Activated T-helper 2 cell treated with anti-CD3 and anti-CD28 coated beads, Interferon-gamma antibody, Interleukin-2, Interleukin-4, amounts not matched to agents 10 μg/mL and 5 μg/mL and 100 μg/mL, durations not matched to agents 14 hours and 24 hours and 36 hours (primary cell): ENCODE measurements around the gene CDKN1C. TPM values are rescaled to one million over a fixed set of nuclear protein-coding genes. Genes with fewer than 3 reads are reported as not detected.

Experiments used
- DNase-seq: peaks from one replicate; pipeline ENCODE4 v3.0.0; 2021; ENCODE audit warnings: low spot score
- H3K27ac Mint-ChIP-seq: one replicate; pipeline ENCODE4 v1.8.0; 2021; ENCODE audit warnings: mixed read lengths
- H3K27me3 Mint-ChIP-seq: one replicate; pipeline ENCODE4 v1.8.0; 2021; ENCODE audit warnings: low read depth, mixed read lengths
- H3K36me3 Mint-ChIP-seq: one replicate; pipeline ENCODE4 v1.8.0; 2021; ENCODE audit warnings: low read depth, mixed read lengths
- H3K4me1 Mint-ChIP-seq: one replicate; pipeline ENCODE4 v1.8.0; 2021; ENCODE audit warnings: low read depth, mixed read lengths
- H3K4me3 Mint-ChIP-seq: one replicate; pipeline ENCODE4 v1.8.0; 2021; ENCODE audit warnings: low read depth, mild to moderate bottlenecking, moderate library complexity, mixed read lengths
- H3K9me3 Mint-ChIP-seq: one replicate; pipeline ENCODE4 v1.8.0; 2021; ENCODE audit warnings: mixed read lengths
- intact Hi-C: fragments of 100-400 bp; cut with micrococcal nuclease; formaldehyde crosslinking; loops from one replicate; pipeline ENCODE4 v1.15.1; 2023
- total RNA-seq: library from RNA; stranded (reverse); gene quantifications from 2 replicates; pipeline ENCODE4 v1.2.3, GENCODE V29; 2022

The CDKN1C gene
- total RNA-seq, 1 donor from 2014 or later: 1.7 TPM

- Mint-ChIP-seq H3K4me3 (peak overlapping the region; percentile 45), H3K4me1 (peaks cover 12% of the 10 kb centered on the region), H3K27me3 (peaks cover 22% of the 10 kb centered on the region), H3K9me3 (no peaks in the 10 kb centered on the region), H3K36me3 (no peaks in the 10 kb centered on the region), H3K27ac (no peak overlapping the region)
- DNase-seq: no peak
- intact Hi-C loops: loop anchor here (1.0 to 5.0 kb wide), 3 partner anchors 195 to 460 kb away; no protein-coding TSS in a partner anchor
Observed at GRCh38 chr11:2887515-2888195, 2.1 kb upstream of the CDKN1C start.

DNA sequence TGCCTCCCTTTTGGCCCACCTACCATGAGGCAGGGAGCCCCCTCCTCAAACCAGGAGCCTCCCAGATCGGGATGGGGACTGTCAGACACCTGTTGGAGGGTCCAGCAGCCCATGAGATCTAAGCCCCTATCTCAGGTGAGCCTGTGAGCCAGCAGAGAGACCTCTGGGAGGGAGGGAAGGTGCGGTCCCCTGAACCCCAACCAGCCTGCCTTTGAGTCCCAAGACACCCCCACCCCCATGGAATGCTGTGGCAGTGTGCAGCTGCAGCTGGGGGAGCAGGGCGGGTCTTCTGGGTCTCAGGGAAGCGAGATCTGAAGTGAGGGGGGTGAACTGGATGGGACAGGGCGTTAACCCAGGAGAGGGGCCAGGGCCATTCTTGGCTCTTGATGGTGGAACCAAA, 1.4 kb upstream of the CDKN1C start:
- peaks cover 29% of the 10 kb centered on the region for H3K27me3 Mint-ChIP-seq
- no peaks in the 10 kb centered on the region for H3K9me3 Mint-ChIP-seq
- no peaks in the 10 kb centered on the region for H3K36me3 Mint-ChIP-seq
- DNase-seq: no peak
- intact Hi-C loops: loop anchor here (5.0 kb wide), 2 partner anchors 195 to 460 kb away; no protein-coding TSS in a partner anchor
- H3K4me1 Mint-ChIP-seq: peaks cover 7% of the 10 kb centered on the region
- H3K4me3 Mint-ChIP-seq: peak overlapping the region; percentile 48
- no peak overlapping the region for H3K27ac Mint-ChIP-seq

DNA sequence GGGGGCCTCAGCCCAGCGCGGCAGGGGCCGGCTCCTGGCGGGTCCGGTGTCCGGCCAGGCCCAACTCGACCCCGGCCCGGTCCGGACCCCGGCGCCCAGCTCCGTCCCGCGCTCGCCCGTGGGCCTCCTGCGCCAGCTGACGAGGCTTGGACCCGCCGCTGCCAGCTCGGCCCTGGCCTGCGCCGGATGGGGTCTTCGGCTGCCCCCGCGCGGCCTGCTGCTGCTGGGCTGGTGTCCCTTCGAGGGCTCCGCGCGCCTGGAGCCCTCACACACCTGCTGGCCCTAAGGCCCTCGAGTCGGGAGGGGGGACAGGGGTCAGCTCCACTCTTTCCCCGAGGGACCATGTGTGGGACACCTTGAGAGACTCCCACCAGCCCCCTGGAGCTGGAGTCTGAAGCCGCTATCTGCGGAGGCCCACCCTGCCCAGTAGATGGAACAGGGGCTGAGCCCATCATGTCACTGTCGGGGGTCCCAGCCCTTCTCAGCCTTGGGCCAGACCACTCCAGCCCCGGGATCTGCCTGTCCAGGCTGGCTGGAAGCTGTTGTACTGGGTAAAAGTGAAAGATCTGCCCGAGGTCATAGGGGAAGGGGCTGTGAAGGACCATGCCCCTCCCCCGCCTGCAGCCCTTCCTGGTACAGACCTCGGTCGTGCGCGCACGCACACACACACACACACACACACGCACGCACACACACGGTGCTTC, 768 bp upstream of the CDKN1C start:
- H3K27me3 Mint-ChIP-seq: peaks cover 29% of the 10 kb centered on the region
- no peaks in the 10 kb centered on the region for H3K9me3 Mint-ChIP-seq
- no peaks in the 10 kb centered on the region for H3K36me3 Mint-ChIP-seq
- H3K4me1 Mint-ChIP-seq: peaks cover 4% of the 10 kb centered on the region
- no peak overlapping the region for H3K27ac Mint-ChIP-seq
- peak overlapping the region; percentile 48 for H3K4me3 Mint-ChIP-seq
- no peak for DNase-seq
- intact Hi-C loops: loop anchor here (5.0 kb wide), 2 partner anchors 194 to 459 kb away; no protein-coding TSS in a partner anchor

DNA sequence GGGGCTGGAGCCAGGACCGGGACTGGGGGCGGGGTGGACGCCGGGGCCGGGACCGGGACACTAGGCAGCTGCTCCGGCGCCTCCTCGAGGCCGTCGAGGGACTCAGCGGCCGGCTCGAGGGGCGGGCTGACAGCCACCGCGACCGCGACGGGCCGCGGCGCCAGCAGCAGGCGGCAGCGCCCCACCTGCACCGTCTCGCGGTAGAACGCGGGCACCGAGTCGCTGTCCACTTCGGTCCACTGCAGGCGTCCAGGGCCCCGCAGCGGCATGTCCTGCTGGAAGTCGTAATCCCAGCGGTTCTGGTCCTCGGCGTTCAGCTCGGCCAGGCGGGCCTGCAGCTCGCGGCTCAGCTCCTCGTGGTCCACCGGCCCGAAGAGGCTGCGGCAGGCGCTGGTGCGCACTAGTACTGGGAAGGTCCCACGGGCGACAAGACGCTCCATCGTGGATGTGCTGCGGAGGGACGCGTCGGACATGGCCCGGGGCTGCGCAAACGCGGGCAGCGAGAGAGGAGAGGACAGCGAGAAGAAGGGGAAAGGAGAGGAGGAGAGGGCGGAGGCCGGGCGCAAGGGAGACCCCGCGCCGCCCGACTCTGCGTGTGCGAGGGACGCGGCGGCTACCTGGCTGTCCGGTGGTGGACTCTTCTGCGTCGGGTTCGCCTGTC, 428 bp downstream of the CDKN1C start:
- intact Hi-C loops: loop anchor here (2.0 to 5.0 kb wide), 3 partner anchors 18 to 458 kb away; a partner anchor contains a TSS
- Mint-ChIP-seq H3K4me1 (peaks cover 4% of the 10 kb centered on the region), H3K27ac (no peak overlapping the region), H3K4me3 (peak overlapping the region; percentile 84), H3K9me3 (no peaks in the 10 kb centered on the region), H3K36me3 (no peaks in the 10 kb centered on the region), H3K27me3 (peaks cover 33% of the 10 kb centered on the region)
- no peak for DNase-seq

GRCh38 chr11:2883979-2884815, 1.4 kb downstream of the CDKN1C start:
- no peak overlapping the region for H3K27ac Mint-ChIP-seq

GRCh38 chr11:2883640-2883978, 2.0 kb downstream of the CDKN1C start:
- H3K9me3 Mint-ChIP-seq: no peaks in the 10 kb centered on the region
- no peak overlapping the region for H3K27ac Mint-ChIP-seq
- no peak overlapping the region for H3K4me3 Mint-ChIP-seq
- no peak for DNase-seq
- H3K4me1 Mint-ChIP-seq: peaks cover 4% of the 10 kb centered on the region
- no peaks in the 10 kb centered on the region for H3K36me3 Mint-ChIP-seq
- intact Hi-C loops: no loop called here
- H3K27me3 Mint-ChIP-seq: peaks cover 33% of the 10 kb centered on the region

More at GRCh38 chr11:2883979-2884815, 1.4 kb downstream of the CDKN1C start:
- Mint-ChIP-seq H3K9me3 (no peaks in the 10 kb centered on the region), H3K36me3 (no peaks in the 10 kb centered on the region), H3K4me3 (no peak overlapping the region), H3K4me1 (peaks cover 4% of the 10 kb centered on the region), H3K27me3 (peaks cover 33% of the 10 kb centered on the region)
- DNase-seq: no peak
- intact Hi-C loops: loop anchor here (2.0 kb wide), 1 partner anchor 19 kb away; a partner anchor contains a TSS

GRCh38 chr11:2882396-2883110, 3.0 kb downstream of the CDKN1C start:
- DNase-seq: no peak
- Mint-ChIP-seq H3K36me3 (no peaks in the 10 kb centered on the region), H3K4me1 (peaks cover 4% of the 10 kb centered on the region), H3K27ac (no peak overlapping the region), H3K9me3 (no peaks in the 10 kb centered on the region), H3K27me3 (peaks cover 33% of the 10 kb centered on the region), H3K4me3 (peak overlapping the region; percentile 75)
- intact Hi-C loops: no loop called here

- Mint-ChIP-seq H3K4me3 (no peak overlapping the region), H3K36me3 (no peaks in the 10 kb centered on the region), H3K27me3 (peaks cover 29% of the 10 kb centered on the region), H3K9me3 (no peaks in the 10 kb centered on the region), H3K27ac (no peak overlapping the region), H3K4me1 (peaks cover 4% of the 10 kb centered on the region)
- intact Hi-C loops: no loop called here
- no peak for DNase-seq
Observed at GRCh38 chr11:2881981-2882375, 3.6 kb downstream of the CDKN1C start.

DNA sequence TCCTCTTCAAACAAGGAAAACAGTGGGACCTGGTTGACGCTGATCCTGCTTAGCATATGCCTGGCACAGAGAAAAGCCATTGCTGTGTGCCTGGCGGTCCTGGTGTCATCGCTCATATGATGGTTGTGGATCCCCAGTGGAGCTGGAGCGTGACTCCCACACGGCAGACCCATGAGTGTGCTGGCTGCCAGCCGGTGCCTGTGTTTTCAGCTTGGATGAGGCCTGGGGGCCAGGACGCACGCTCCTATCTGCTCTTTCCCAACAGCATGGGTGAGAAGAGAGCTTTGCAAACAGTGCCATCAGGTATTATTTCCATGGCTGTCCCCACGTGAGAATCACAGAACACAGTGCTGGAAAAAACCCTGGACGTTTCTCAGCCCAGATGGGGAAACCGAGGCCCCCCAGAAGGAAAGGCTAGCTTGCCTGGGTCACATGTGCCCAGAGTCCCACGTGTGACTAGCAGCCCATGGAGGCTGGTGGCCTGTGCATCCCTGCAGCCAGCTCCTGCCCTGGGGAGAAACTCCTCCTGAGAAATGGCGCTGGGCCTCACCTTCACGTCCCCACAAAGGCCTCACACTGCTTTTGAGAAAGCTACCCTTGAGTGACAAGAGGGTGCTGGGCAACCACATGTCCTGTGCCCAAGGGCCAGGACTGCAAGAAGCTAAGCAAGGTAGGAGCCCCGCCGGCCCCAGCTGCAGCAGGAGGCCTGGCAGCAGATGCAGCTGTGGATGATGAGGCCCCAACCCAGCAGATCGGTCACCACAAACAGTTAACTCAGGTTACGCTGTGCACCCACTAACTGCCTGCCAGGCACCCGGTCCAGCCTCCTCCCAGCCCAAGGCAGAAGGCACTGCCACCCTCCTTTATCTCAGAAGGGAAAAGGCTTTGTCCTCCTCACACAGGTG, 4.2 kb downstream of the CDKN1C start:
- intact Hi-C loops: no loop called here
- H3K27me3 Mint-ChIP-seq: peaks cover 24% of the 10 kb centered on the region
- H3K27ac Mint-ChIP-seq: no peak overlapping the region
- H3K4me1 Mint-ChIP-seq: peaks cover 4% of the 10 kb centered on the region
- H3K9me3 Mint-ChIP-seq: no peaks in the 10 kb centered on the region
- H3K36me3 Mint-ChIP-seq: no peaks in the 10 kb centered on the region
- no peak overlapping the region for H3K4me3 Mint-ChIP-seq
- no peak for DNase-seq

- H3K36me3 Mint-ChIP-seq: no peaks in the 10 kb centered on the region
- no peak overlapping the region for H3K27ac Mint-ChIP-seq
- H3K27me3 Mint-ChIP-seq: peaks cover 24% of the 10 kb centered on the region
- H3K4me3 Mint-ChIP-seq: no peak overlapping the region
- intact Hi-C loops: no loop called here
- DNase-seq: no peak
- H3K9me3 Mint-ChIP-seq: no peaks in the 10 kb centered on the region
- H3K4me1 Mint-ChIP-seq: peaks cover 4% of the 10 kb centered on the region
Observed at GRCh38 chr11:2880646-2881045, 4.9 kb downstream of the CDKN1C start.

DNA sequence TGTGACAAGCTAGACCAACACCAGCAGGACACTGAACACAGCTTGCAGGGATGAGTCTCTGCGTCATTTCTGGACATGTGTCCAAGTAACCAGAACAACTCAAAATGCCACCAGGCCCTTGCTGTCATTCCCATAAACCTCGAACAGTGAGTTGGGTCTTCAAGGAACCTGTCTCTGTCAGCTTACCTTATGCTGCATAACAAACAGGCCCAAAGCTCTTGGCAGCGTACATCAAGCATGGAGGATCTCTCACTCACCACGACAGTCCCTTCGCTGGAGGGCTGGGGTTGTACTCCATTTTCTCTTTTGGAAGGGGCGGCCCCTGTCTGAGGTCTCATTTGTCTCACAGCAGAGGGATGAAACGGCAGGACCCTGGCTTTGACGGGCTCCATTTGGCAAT, 6.8 kb downstream of the CDKN1C start:
- intact Hi-C loops: no loop called here
- DNase-seq: no peak
- no peak overlapping the region for H3K4me3 Mint-ChIP-seq
- peaks cover 2% of the 10 kb centered on the region for H3K4me1 Mint-ChIP-seq
- no peaks in the 10 kb centered on the region for H3K36me3 Mint-ChIP-seq
- H3K27me3 Mint-ChIP-seq: peaks cover 21% of the 10 kb centered on the region
- no peaks in the 10 kb centered on the region for H3K9me3 Mint-ChIP-seq
- H3K27ac Mint-ChIP-seq: no peak overlapping the region
